CD4-positive, alpha-beta T cell (primary cell): Measurements from ENCODE around the gene CEP72. TPM values are rescaled to one million over a fixed set of nuclear protein-coding genes. Genes with fewer than 3 reads are reported as not detected.

ENCODE experiments used
- ATAC-seq: fragments of 200-7000 bp; cut with Tn5 transposase; one replicate; pipeline ENCODE4 v1.10.0; 2022; ENCODE audit warnings: mild to moderate bottlenecking; ENCODE audit not compliant: poor library complexity
- CTCF ChIA-PET: fragments of 350-600 bp; sonication (Branson Sonifier 250); formaldehyde crosslinking; loops from one replicate; lab custom pipeline; 2021; ENCODE audit warnings: antibody characterized with exemption, inconsistent platforms; lab: Charles Lee
- POLR2A ChIA-PET: fragments of 350-600 bp; sonication (Branson Sonifier 250); formaldehyde crosslinking; loops from one replicate; lab custom pipeline; 2021; ENCODE audit warnings: antibody characterized with exemption, inconsistent platforms; lab: Charles Lee
- DNase-seq, 14 experiments: peaks; one replicate each; pipeline ENCODE4 v3.0.0-alpha.2; 2013 to 2020; ENCODE audit warnings: mixed read lengths in 2 of 14
- H3K27ac ChIP-seq, 2 donors: one replicate each; pipeline versions ENCODE4 v1.5.1 to v1.7.0; 2013; ENCODE audit warnings: low read length in 2 of 2, low read depth in 1 of 2, mild to moderate bottlenecking in 1 of 2
- H3K27me3 ChIP-seq, 2 experiments: 1 replicate in 1 of 2; 2 replicates in 1 of 2; pipeline versions ENCODE4 v1.6.1 to v1.7.0; 2013; ENCODE audit warnings: low read length in 2 of 2, control low read depth in 1 of 2, mild to moderate bottlenecking in 1 of 2, moderate library complexity in 1 of 2; ENCODE audit not compliant: insufficient read depth in 2 of 2, control insufficient read depth in 1 of 2
- H3K36me3 ChIP-seq: one replicate; pipeline ENCODE4 v1.6.1; 2013; ENCODE audit warnings: low read length, control low read depth; ENCODE audit not compliant: insufficient read depth
- H3K4me1 ChIP-seq: one replicate; pipeline ENCODE4 v1.6.1; 2013; ENCODE audit warnings: low read length, control low read depth; ENCODE audit not compliant: insufficient read depth
- H3K4me3 ChIP-seq: one replicate; pipeline ENCODE4 v1.5.1; 2013; ENCODE audit warnings: mild to moderate bottlenecking, low read length, moderate library complexity
- H3K9me3 ChIP-seq, 2 experiments: 1 replicate in 1 of 2; 2 replicates in 1 of 2; pipeline versions ENCODE4 v1.6.1 to v1.7.0; 2013; ENCODE audit warnings: low read length in 2 of 2, mild to moderate bottlenecking in 2 of 2, control low read depth in 1 of 2, moderate library complexity in 1 of 2; ENCODE audit not compliant: control insufficient read depth in 1 of 2, insufficient read depth in 1 of 2
- H3K27ac Mint-ChIP-seq: one replicate; pipeline ENCODE4 v1.8.0; 2020; ENCODE audit warnings: mixed read lengths
- H3K27me3 Mint-ChIP-seq: one replicate; pipeline ENCODE4 v1.8.0; 2021; ENCODE audit warnings: mixed read lengths
- H3K36me3 Mint-ChIP-seq: one replicate; pipeline ENCODE4 v1.8.0; 2021; ENCODE audit warnings: low read depth, mixed read lengths
- H3K4me1 Mint-ChIP-seq: one replicate; pipeline ENCODE4 v1.8.0; 2021; ENCODE audit warnings: low read depth, mixed read lengths
- H3K4me3 Mint-ChIP-seq: one replicate; pipeline ENCODE4 v1.8.0; 2020; ENCODE audit warnings: mild to moderate bottlenecking, mixed read lengths
- H3K9me3 Mint-ChIP-seq: one replicate; pipeline ENCODE4 v1.8.0; 2020; ENCODE audit warnings: mixed read lengths
- CTCF ChIP-seq: fragments of 200-600 bp; IDR thresholded peaks from one replicate; pipeline ENCODE4 v1.8.0; 2022; ENCODE audit warnings: antibody characterized with exemption, mild to moderate bottlenecking
- intact Hi-C, 2 experiments: fragments of 100-400 bp; cut with DNase I in 1 of 2; cut with micrococcal nuclease in 1 of 2; formaldehyde crosslinking; loops; one replicate each; pipeline versions ENCODE4 v1.15.1 to v1.9.0; 2023 to 2025; cut with DNase I, micrococcal nuclease
- total RNA-seq, 174 experiments: library from RNA in 2 of 174; stranded (reverse) in 2 of 174; gene quantifications; one replicate each; pipeline ENCODE4 v1.2.3 and lab custom pipeline; 2021 to 2026

Gene CEP72
- total RNA-seq, 2 experiments from 2014 or later: 7.6 to 8.0 TPM

GRCh38 chr5:658103-658502, 46.0 kb downstream of the CEP72 start:
- CTCF ChIA-PET: no interaction called here

GRCh38 chr5:659496-660263, 47.5 kb downstream of the CEP72 start:
- H3K27me3 ChIP-seq: no peaks in the 10 kb centered on the region
- no peaks in the 10 kb centered on the region for H3K9me3 Mint-ChIP-seq
- H3K36me3 Mint-ChIP-seq: peaks cover 68% of the 10 kb centered on the region
- H3K4me3 Mint-ChIP-seq: no peak overlapping the region
- intact Hi-C loops: no loop called here
- no peaks in the 10 kb centered on the region for H3K4me1 ChIP-seq
- DNase-seq: no peak
- H3K4me3 ChIP-seq: no peak overlapping the region
- H3K27me3 Mint-ChIP-seq: no peaks in the 10 kb centered on the region
- H3K4me1 Mint-ChIP-seq: no peaks in the 10 kb centered on the region
- no peak for TF ChIP-seq CTCF
- ChIA-PET POLR2A (no interaction called here), CTCF (no interaction called here)
- no peak for ATAC-seq
- H3K9me3 ChIP-seq: peaks cover 0 to 16% of the 10 kb centered on the region in 2 experiments
- peaks cover 16% of the 10 kb centered on the region for H3K36me3 ChIP-seq
- H3K27ac ChIP-seq: no peak overlapping the region
- H3K27ac Mint-ChIP-seq: no peak overlapping the region

More at GRCh38 chr5:658103-658502, 46.0 kb downstream of the CEP72 start:
- Mint-ChIP-seq H3K36me3 (peaks cover 72% of the 10 kb centered on the region), H3K27me3 (no peaks in the 10 kb centered on the region), H3K4me1 (no peaks in the 10 kb centered on the region), H3K27ac (peak overlapping the region; percentile 33), H3K9me3 (no peaks in the 10 kb centered on the region), H3K4me3 (no peak overlapping the region)
- ATAC-seq: no peak
- Histone ChIP-seq H3K4me1 (no peaks in the 10 kb centered on the region), H3K27me3 (no peaks in the 10 kb centered on the region), H3K36me3 (peaks cover 5% of the 10 kb centered on the region), H3K9me3 (peaks cover 0 to 12% of the 10 kb centered on the region in 2 experiments), H3K4me3 (no peak overlapping the region), H3K27ac (no peak overlapping the region)
- intact Hi-C loops: no loop called here
- POLR2A ChIA-PET: interaction anchor here (1.3 kb wide), 1 partner anchor 235 kb away, joined by 5 read pairs; the partner anchor contains the start of genes BRD9 and TRIP13
- TF ChIP-seq CTCF: no peak
- DNase-seq: no peak

GRCh38 chr5:660491-661030, 48.4 kb downstream of the CEP72 start:
- Mint-ChIP-seq H3K27me3 (no peaks in the 10 kb centered on the region), H3K27ac (no peak overlapping the region), H3K4me1 (no peaks in the 10 kb centered on the region), H3K4me3 (no peak overlapping the region), H3K36me3 (peaks cover 67% of the 10 kb centered on the region), H3K9me3 (no peaks in the 10 kb centered on the region)
- no peaks in the 10 kb centered on the region for H3K27me3 ChIP-seq
- POLR2A ChIA-PET: no interaction called here
- no peak overlapping the region for H3K4me3 ChIP-seq
- ATAC-seq: no peak
- no peak for TF ChIP-seq CTCF
- CTCF ChIA-PET: no interaction called here
- H3K4me1 ChIP-seq: no peaks in the 10 kb centered on the region
- no peak for DNase-seq
- H3K27ac ChIP-seq: no peak overlapping the region
- intact Hi-C loops: no loop called here
- H3K9me3 ChIP-seq: peaks cover 0 to 16% of the 10 kb centered on the region in 2 experiments
- peaks cover 15% of the 10 kb centered on the region for H3K36me3 ChIP-seq
